Astrocyte of the spinal cord (primary cell): ENCODE measurements around the gene ZFP91.

Source experiments
- DNase-seq: peaks from one replicate; pipeline ENCODE4 v3.0.0; 2011; ENCODE audit warnings: low read depth, low spot score
- H3K4me3 ChIP-seq: 2 replicates; pipeline ENCODE4 v1.5.1; 2011; ENCODE audit warnings: low read depth, mild to moderate bottlenecking, low read length, moderate library complexity
- CTCF ChIP-seq: IDR thresholded peaks from 2 replicates; pipeline ENCODE4 v1.5.1; 2012; ENCODE audit warnings: low read depth, mild to moderate bottlenecking, low read length, inconsistent platforms
- in situ Hi-C: cut with HindIII; loops from 2 replicates; pipeline ENCODE4 v1.10.0; 2017; ENCODE audit warnings: low sequenced_read_pairs

ZFP91 gene

GRCh38 chr11:58597486-58598144, 18.8 kb downstream of the ZFP91 start:
- H3K4me3 ChIP-seq, result no peak overlapping the region
- TF ChIP-seq CTCF, result no peak
- no peak for DNase-seq
- in situ Hi-C loops, result no loop called here

- no peak for DNase-seq
- no peak for TF ChIP-seq CTCF
- in situ Hi-C loops, result no loop called here
Measured at GRCh38 chr11:58600510-58600909, 21.6 kb downstream of the ZFP91 start.

GRCh38 chr11:58606930-58607714, 28.3 kb downstream of the ZFP91 start:
- TF ChIP-seq CTCF, result no peak
- no peak for DNase-seq
- in situ Hi-C loops, result no loop called here
- H3K4me3 ChIP-seq, result no peak overlapping the region

More at GRCh38 chr11:58600510-58600909, 21.6 kb downstream of the ZFP91 start:
- H3K4me3 ChIP-seq, result no peak overlapping the region

- no peak for TF ChIP-seq CTCF
- in situ Hi-C loops, result no loop called here
- no peak for DNase-seq
Measured at GRCh38 chr11:58608331-58608730, 29.5 kb downstream of the ZFP91 start.

GRCh38 chr11:58609723-58610122, 30.9 kb downstream of the ZFP91 start:
- H3K4me3 ChIP-seq, result no peak overlapping the region
- TF ChIP-seq CTCF, result no peak
- in situ Hi-C loops, result no loop called here
- DNase-seq, result no peak

More at GRCh38 chr11:58608331-58608730, 29.5 kb downstream of the ZFP91 start:
- H3K4me3 ChIP-seq, result no peak overlapping the region

GRCh38 chr11:58613228-58613627, 34.4 kb downstream of the ZFP91 start:
- no peak overlapping the region for H3K4me3 ChIP-seq
- TF ChIP-seq CTCF, result no peak
- no peak for DNase-seq
- in situ Hi-C loops, result no loop called here
